HG02884 (cell line): ENCODE results near the gene ADGRD1.

Source experiments
- ATAC-seq: cut with Tn5 transposase; IDR thresholded peaks from one replicate; pipeline ENCODE4 v1.9.1; 2021; ENCODE audit warnings: mild to moderate bottlenecking, moderate library complexity; ENCODE audit not compliant: unreplicated experiment

The ADGRD1 gene

DNA sequence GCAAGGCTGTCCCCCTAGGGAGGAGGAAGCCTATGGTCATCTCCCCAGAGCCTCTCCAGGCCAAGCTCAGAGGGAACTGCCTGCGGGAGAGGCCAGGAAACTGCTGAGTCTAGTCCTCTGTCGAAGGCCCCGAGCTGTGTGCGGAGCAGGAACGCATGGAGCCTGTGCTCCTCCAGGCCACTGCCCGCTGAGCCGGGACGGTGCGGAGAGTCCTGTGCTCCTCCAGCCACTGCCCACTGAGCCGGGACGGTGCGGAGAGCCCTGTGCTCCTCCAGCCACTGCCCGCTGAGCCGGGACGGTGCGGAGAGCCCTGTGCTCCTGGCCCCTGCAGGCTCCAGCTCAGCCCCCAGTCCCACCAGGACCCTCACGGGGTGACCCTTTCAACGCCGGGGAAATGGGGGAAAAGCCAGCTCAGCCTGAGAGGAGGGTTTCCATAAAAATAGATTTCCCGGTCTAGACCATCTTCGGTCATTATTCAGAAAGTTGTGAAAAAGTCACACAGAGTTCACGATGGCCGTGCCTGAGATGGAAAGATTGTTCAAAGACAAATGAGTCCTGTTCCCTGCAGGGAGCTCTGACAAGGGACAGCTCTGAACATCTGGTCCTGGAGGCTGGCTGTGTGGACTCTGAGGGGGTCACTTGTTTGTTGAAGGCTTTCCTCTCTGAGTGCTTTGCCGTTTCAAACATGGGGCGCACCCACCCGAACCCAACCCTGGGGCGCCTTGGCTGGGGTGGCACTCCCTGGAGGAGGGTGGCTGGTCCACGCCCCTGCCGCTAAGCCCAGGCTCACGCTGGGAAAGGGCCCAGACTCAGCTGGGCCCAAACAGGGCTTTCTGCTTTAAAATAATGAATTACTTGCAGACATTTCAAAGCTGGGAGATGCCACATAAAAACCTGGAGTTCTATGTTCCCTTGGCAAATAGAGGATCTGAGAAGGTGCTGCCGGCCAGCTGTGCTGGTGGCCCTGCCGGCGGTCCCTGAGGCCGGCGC lies 85.5 kb downstream of the ADGRD1 start:
- no peak for ATAC-seq

DNA sequence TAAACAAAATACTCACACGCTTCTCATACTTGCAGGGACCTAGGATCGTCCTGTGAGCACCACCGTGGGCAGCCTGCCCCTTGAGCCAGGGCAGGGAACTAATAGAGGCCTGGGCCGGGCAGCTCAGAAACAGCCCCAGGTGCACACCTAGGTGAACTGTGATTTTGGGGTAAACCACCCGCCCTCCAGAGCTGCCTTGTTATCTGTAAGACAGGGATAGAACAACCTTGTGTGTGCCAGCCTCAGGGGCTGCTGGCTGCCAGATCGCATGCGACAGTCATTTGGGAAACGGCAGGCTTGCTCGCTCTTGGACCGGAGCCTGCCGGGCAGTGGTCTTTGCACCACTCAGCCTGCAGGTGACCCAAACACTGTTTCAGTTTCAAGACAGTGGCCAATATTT lies 86.8 kb downstream of the ADGRD1 start:
- ATAC-seq = no peak

DNA sequence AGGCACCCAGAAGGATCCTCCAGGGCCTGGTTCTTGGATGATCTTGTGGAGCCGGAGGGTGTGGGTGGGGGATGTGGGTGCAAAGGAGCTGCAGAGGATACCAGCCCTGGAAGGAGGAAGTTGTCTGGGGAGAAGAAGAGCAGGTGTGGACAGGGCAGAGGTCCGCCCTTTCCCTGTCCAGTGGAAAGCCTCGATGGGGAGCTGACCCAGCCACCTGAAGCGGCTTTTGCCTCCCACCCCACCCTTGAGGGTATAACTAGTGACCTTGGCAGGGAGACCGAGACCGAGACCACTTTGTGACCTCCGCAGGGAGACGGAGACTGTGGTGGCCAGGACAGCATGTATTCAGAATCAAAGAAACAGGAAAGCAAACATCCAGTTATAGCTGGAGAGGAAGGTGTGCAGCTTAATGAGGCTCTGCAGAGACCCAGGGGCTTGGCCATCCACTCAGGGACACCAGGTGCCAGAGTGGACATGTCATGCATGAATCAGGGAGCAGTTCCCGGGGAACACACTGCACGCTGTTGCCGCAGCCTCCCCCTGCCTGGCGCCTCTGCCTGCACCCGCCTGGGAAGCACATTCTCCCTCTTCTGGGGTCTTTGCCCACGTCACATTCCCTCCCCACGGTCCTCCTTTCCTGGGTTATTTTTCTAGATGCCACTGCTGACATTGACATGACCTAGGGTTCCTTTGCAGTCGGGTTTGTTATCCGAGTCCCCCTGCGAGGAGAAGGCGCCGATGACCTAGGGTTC lies 87.7 kb downstream of the ADGRD1 start:
- ATAC-seq = no peak

DNA sequence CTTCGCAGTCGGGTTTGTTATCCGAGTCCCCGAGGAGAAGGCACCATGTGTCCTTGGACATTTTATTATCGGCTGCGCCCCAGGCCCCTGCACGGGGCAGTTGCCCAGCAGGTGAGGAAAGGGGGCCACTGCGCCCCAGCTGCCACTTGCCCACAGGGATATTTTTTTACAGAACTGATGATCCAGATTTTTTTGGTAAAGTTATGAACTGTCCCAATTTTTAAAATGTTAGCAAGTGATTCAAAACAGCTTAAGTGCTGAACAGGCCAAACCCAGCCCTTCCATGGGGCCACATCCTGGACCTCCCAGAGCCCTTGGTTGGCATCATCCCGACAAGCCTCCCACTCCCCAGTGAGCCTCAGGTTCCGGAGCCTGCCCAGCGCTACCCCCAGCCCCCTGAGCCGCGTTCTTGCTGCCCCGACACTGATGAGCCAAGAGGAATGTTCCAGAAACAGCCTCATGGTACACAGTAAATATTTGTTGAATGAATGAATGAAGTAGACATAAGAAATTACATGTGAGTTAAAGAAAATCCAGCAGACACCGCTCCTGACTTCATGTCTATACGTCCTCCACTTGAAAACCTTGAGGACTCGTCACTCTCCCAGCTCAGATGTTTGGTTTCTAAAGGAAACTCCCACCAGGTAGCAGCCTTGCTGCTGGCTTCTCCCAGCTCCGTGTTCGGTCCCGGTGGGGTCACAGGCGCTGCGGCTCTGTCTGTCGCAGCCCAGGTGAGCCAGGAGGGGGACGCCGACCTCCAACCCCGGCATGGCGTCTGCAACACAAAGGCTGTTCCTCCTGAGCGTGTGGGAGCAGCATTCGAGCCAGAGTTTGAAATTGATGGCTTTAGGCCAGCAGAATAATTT lies 88.5 kb downstream of the ADGRD1 start:
- no peak for ATAC-seq

DNA sequence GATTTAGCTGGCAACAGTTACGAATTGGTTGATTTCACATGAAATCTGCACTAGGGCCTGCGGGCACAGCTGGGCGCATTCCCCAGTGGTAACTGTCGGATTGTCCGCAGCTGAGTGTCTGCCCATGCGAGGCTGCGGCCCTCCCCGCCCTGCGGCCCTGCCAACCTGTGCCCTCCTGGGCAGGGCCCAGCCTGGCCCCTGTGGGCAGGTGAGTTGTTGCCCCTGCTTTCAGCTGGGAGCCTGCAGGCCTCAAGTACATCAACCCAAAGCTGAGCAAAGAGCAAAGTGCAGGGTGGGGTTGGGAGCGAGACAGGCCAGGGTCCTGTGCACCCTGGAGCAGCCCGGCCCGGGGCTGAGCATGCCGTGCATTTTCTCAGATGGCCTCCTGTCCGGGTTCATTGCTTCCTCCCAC lies 89.1 kb downstream of the ADGRD1 start:
- no peak for ATAC-seq

DNA sequence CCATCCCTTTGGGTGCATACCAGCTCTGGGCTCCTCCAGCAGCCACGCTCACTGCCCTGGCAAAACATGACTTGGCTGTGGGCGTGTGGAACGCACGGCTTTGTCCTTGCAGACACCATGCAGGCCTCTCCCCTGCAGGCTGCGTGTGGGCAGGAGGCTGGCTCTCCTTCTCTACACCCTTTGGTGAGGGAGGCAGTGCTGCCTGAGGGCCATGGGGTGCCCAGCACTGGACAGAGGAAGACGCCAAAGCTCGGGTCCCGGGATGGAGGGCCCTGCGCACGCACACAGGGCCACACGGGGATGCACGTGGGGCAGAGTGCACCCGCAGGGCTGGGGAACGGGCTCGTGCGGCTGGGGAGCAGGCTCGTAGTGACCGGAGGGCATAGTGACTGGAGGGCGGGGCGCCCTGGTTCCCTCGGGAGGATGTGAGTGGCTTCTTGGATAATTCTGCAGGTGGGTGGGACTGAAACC lies 89.7 kb downstream of the ADGRD1 start:
- ATAC-seq = no peak

DNA sequence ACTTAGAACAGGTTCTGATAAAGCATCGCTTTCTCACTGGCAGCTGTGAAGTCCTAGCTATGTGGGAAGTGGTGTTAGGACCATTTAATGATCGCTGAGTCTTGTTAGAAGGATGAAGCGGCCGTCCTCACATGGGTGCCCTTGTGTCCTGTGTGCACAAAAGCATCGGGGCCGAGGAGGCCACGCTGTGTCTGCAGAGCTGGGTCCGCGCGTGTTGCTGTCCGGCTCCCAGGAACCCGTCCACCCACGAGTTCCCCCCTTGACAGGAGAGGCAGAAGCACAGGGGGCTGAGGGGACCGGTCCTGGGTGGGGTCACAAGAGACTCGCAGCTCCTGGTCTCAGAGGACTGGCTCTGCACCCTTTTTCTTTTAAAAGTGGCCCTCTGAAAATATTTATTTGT lies 90.4 kb downstream of the ADGRD1 start:
- no peak for ATAC-seq

DNA sequence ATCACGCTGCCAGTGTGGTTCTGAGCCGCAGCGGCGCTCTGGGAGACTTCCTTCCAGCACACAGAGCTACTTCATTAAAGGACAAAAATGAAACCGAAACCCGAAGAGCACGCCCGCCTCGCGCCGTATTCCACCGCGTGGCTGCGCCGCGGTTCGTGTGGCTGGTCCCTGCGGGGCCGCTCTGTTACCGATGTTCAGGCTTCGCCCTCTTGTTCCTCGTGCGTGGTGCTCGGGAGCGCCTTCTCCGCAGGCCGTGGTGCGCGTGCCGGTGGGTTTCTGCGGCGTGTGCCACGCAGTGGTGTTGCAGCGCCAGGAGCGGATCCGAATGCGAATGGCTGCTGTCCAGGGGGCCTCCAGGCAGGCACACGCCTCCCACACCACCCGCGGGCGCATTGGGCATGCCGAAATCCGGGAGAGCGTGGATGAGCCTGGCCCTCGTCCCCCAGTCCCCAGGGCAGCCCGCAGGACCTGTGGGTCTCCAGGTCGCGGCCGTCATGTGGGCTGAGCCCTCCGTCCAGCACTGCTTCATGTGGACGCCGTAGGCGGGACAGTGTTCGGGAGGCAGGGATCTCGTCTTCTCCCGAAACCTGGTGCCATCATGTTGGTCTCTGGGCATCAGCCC lies 91.2 kb downstream of the ADGRD1 start:
- ATAC-seq = no peak

DNA sequence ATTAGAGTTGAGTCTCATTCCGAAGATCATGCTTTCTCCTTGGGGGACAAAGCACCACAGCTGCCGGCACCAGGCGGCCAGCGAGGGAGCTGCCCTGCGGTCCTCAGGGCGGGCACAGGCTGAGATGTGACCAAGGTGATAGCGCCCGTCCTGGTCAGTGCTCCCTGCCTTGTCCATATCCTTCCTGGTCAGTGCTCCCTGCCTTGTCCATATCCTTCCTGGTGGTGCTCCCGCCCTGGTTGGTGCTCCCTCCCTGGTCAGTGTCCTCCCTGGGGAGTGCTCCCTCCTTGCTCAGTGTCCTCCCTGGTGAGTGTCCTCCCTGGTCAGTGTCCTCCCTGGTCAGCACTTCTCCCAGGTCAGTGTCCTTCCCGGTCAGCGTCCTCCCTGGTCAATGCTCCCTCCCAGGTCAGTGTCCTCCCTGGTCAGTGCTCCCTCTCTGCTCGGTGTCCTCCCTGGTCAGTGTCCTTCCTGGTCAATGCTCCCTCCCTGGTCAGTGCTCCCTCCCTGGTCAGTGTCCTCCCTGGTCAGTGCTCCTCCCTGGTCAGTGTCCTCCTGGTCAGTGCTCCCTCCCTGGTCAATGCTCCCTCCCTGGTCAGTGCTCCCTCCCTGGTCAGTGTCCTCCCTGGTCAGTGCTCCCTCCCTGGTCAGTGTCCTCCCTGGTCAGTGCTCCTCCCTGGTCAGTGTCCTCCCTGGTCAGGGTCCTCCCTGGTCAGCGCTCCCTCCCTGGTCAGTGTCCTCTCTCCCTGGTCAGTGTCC lies 92.2 kb downstream of the ADGRD1 start:
- ATAC-seq = no peak

DNA sequence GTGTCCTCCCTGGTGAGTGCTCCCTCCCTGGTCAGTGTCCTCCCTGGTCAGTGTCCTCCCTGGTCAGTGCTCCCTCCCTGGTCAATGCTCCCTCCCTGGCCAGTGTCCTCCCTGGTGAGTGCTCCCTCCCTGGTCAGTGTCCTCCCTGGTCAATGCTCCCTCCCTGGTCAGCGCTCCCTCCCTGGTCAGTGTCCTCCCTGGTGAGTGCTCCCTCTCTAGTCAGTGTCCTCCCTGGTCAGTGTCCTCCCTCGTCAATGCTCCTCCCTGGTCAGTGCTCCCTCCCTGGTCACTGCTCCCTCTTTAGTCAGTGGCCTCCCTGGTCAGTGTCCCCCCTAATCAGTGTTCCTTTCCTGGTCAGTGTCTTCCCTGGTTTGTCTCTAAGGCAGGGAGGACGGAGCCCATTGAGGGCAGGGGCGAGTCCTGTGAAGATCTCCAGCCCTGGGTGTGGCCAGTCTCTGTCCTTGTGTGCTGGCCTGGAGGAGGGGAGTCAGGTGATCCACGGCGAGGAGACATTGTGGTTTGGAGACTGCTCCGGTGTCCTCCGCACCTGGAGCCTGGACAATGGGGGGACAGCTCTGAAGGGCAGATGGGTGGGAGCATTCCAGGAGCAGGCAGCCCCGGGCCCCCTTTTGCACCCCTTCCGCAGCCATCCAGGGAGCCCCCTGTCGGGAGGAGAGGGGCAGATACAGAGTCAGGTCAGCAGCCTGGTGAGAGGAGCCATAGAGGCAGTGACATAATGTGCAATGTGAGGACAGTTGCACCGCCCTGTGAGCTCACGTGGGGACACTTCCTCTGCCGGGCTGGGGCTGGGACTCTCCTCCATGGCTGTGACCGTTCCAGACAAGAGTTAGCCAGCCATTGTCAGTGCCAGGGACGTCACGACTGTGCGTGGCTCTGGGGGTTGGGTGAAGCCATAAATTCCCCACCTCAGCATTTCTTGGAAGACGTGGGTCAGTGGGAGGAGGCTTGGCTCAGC lies 93.4 kb downstream of the ADGRD1 start:
- no peak for ATAC-seq

DNA sequence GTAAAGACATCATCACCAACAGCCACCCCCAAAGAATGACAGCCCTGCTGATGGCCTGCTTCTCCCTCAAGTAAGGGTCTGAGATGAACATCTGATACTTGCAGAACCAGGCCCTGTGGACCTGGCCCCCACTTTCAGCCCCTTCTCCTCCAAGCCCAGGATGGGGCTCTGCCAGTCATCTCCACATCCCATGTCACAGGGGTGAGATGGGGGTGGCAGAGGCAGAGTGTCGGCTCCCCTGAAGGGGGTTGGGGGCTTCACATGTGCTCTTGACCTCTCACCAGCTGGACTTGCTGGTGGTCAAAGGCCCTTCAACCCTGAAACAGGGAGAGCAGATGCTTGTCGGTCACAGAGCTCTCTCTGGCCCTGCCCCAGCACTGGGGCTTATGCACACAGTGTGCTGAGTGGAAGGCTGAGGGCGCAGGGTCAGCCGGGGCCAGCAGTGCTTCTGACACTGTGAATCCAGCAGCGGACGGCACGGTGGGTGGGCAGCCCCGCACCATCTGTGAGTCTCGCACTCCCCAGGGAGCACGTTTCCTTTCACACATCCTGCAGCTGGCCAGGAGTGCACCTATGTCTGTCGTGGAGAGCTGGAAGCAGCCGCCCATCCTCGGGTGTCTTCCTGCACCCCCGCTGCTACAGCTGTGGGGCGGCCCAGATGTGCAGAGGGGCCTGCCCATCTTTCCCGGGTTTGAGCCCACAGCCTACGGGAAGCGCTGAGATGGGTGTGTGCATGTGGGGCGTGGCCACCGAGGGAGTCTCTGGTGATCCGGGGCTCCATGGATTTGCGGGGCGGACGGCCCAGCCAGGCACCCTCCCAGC lies 94.3 kb downstream of the ADGRD1 start:
- ATAC-seq = no peak

DNA sequence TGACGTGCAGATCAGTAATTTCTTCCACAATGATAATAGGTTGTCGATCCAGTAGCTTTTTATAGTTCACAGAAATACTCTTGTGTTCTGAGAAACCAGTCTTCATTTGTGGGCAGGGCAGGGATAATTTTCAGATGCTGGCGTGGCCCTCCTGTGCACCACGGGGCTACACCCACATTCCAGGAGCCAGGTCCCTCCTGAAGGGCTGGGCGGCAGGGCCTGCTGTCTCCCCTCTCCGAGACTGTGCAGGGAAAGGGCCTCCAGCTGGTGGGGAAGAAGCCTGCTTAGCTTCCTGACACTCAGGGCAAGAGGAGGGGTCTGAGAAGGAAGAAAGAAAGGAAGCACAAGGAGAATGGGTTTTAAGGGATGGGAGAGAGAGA lies 94.9 kb downstream of the ADGRD1 start:
- ATAC-seq = no peak

DNA sequence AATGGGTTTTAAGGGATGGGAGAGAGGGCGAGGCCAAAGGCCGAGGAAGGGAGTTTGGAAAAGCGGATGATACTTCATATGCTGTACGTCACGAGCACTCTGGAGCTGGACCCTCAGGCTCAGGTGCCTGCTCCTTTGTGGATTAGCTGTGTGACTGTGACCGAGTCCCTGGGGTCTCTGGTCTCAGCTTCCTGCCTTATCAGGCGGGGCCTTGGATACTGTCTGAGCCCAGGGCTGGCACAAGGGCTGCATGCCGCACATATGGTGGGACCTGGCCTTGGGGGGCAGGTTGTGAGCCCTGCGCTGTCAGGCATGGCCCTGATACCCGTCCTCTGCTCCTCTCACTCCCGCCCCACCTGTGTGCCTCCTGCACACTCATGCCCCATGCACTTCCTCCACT lies 95.3 kb downstream of the ADGRD1 start:
- ATAC-seq = no peak

DNA sequence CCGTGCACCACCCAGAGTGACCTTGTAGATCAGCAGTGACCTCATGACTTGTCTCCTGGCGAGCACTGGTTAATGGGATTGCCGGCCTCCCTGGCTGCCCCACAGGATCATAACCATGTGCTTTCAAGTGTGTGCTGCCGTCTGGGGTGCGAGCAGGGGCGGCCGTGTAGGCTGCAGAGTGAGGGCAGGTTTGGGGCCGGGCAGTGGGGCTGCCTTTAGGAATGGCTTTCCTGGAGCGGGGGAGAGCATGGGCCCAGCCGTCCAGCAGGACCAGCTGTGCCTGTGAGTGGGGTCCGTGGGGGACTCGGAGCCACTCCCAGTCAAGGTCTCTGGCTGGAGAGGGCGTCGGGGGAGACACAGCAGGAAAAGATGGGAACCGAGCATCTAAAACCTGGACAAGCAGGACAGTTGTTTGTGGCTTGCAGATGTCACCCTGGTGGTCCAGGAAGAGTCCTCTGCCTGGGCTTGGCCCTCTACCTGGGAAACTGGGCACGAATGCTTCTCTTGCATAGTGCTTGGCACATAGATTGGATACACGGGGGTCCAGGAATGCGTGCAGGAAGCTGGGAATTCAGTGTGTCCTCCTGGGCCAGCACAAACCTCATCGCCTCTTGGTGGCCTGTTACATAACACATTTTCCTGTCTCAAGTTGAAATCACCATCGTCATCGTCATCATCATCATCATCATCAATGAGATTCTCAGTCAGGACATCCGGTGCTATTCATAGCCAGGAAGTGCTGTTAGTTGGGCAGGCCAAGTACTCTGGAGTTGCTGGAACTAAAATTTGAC lies 96.0 kb downstream of the ADGRD1 start:
- no peak for ATAC-seq

DNA sequence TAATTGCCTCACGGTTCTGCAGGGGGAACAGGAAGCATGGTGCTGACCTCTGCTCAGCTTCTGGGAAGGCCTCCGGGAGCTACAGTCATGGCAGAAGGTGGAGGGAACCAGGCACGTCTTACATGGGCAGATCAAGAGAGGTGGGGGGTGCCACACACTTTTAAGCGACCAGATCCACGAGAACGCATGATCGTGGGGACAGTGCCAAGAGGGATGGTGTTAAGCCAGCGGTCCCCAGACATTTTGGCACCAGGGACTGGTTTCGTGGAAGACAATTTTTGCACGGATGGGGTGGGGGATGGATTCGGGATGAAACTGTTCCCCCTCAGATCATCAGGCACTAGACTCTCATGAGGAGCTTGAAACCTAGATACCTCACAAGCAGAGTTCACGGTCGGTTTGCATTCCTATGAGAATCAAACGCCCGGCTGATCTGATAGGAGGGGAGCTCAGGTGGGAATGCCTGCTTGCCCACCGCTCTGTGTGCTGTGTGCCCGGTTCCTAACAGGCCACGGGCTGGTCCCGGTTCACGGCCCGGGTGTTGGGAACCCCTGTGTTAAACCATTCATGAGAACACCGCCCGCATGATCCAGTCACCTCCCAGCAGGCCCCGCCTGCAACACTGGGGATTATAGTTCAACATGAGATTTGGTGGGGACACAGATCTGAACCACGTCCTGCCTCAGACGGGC lies 96.9 kb downstream of the ADGRD1 start:
- ATAC-seq = no peak

DNA sequence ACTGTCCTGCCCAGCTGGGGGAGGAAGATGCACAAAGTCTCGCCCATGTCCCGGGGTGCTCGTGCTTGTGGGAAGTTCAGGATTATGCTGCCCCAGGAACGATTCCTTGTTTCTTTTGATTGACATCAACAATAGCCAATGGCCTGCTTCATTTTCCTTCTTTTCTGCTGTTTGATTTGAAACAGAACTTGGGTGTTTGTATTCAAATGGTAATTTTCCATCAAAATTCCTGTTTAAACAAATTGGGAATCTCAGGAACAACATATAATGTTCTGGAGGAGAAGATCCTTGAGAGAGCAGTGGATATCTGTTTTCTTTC lies 97.4 kb downstream of the ADGRD1 start:
- ATAC-seq = no peak
